ENCODE measurements around the gene HNRNPH1.
A peak's percentile ranks its signal among the peaks of the same experiment; 100 is the strongest.

HNRNPH1 gene

GRCh38 chr5:179601871-179602625 lies 21.4 kb downstream of the HNRNPH1 start:
- TF ChIP-seq CTCF (IDR thresholded peaks at IDR 0.05; ENCODE audit: low read depth, low read length): no peak
- no peak overlapping the region for H3K4me3 ChIP-seq (replicated peaks in 1 of 2; ENCODE audit: low read depth in 2 of 2, low read length in 2 of 2)
- DNase-seq (ENCODE audit: low read depth in 2 of 2): no peak

- H3K4me3 ChIP-seq (replicated peaks in 1 of 2; ENCODE audit: low read depth in 2 of 2, low read length in 2 of 2): no peak overlapping the region
- no peak for DNase-seq (ENCODE audit: low read depth in 2 of 2)
- no peak for TF ChIP-seq CTCF (IDR thresholded peaks at IDR 0.05; ENCODE audit: low read depth, low read length)
Measured at GRCh38 chr5:179599973-179600372, 23.5 kb downstream of the HNRNPH1 start.

GRCh38 chr5:179599566-179599965 lies 23.9 kb downstream of the HNRNPH1 start:
- DNase-seq (ENCODE audit: low read depth in 2 of 2): no peak
- TF ChIP-seq CTCF (IDR thresholded peaks at IDR 0.05; ENCODE audit: low read depth, low read length): no peak
- no peak overlapping the region for H3K4me3 ChIP-seq (replicated peaks in 1 of 2; ENCODE audit: low read depth in 2 of 2, low read length in 2 of 2)

- TF ChIP-seq CTCF (IDR thresholded peaks at IDR 0.05; ENCODE audit: low read depth, low read length): no peak
- H3K4me3 ChIP-seq (replicated peaks in 1 of 2; ENCODE audit: low read depth in 2 of 2, low read length in 2 of 2): no peak overlapping the region
- no peak for DNase-seq (ENCODE audit: low read depth in 2 of 2)
Measured at GRCh38 chr5:179599100-179599499, 24.4 kb downstream of the HNRNPH1 start.

- DNase-seq (ENCODE audit: low read depth in 2 of 2): no peak
- H3K4me3 ChIP-seq (replicated peaks in 1 of 2; ENCODE audit: low read depth in 2 of 2, low read length in 2 of 2): no peak overlapping the region
- no peak for TF ChIP-seq CTCF (IDR thresholded peaks at IDR 0.05; ENCODE audit: low read depth, low read length)
Measured at GRCh38 chr5:179596421-179596820, 27.1 kb downstream of the HNRNPH1 start.

- TF ChIP-seq CTCF (IDR thresholded peaks at IDR 0.05; ENCODE audit: low read depth, low read length): no peak
- DNase-seq (ENCODE audit: low read depth in 2 of 2): peak in 1 of 2 donors; percentile 64
Measured at GRCh38 chr5:179595916-179596315, 27.6 kb downstream of the HNRNPH1 start.

GRCh38 chr5:179588166-179588565 lies 35.3 kb downstream of the HNRNPH1 start:
- TF ChIP-seq CTCF (IDR thresholded peaks at IDR 0.05; ENCODE audit: low read depth, low read length): no peak
- no peak overlapping the region for H3K4me3 ChIP-seq (replicated peaks in 1 of 2; ENCODE audit: low read depth in 2 of 2, low read length in 2 of 2)

More at GRCh38 chr5:179595916-179596315, 27.6 kb downstream of the HNRNPH1 start:
- H3K4me3 ChIP-seq (replicated peaks in 1 of 2; ENCODE audit: low read depth in 2 of 2, low read length in 2 of 2): no peak overlapping the region

More at GRCh38 chr5:179588166-179588565, 35.3 kb downstream of the HNRNPH1 start:
- DNase-seq (ENCODE audit: low read depth in 2 of 2): no peak
